Activated CD4-positive, alpha-beta T cell treated with anti-CD3 and anti-CD28 coated beads, Interleukin-2, amount 50 U/mL, for 1 hour (primary cell): Measurements from ENCODE around the gene ACIN1.
"Not testable (repeated sequence)": the region's sequence is repeated elsewhere in the genome, so short reads cannot be mapped to it uniquely, and the experiment has no call there.

ENCODE experiments used
- DNase-seq: peaks from one replicate; pipeline ENCODE4 v3.0.0-alpha.2; 2020

Gene ACIN1

DNA sequence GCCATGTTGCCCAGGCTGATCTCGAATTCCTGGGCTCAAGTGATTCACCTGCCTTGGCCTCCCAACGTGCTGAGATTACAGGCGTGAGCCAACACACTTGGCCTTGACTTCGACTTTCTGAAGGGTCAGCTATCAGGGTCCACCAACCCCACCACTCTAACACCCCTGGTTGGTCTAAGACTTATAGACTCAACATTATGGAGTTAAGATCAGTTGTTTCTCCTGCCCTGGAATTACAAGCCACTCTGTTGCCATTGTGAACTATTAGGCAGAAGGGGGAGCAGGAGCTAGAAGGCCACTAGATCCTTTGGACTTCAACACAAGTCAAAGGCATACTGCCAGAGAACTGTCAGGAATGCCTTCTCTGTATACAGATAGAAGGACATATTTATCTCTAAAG, 54.8 kb downstream of the ACIN1 start:
- no peak for DNase-seq

DNA sequence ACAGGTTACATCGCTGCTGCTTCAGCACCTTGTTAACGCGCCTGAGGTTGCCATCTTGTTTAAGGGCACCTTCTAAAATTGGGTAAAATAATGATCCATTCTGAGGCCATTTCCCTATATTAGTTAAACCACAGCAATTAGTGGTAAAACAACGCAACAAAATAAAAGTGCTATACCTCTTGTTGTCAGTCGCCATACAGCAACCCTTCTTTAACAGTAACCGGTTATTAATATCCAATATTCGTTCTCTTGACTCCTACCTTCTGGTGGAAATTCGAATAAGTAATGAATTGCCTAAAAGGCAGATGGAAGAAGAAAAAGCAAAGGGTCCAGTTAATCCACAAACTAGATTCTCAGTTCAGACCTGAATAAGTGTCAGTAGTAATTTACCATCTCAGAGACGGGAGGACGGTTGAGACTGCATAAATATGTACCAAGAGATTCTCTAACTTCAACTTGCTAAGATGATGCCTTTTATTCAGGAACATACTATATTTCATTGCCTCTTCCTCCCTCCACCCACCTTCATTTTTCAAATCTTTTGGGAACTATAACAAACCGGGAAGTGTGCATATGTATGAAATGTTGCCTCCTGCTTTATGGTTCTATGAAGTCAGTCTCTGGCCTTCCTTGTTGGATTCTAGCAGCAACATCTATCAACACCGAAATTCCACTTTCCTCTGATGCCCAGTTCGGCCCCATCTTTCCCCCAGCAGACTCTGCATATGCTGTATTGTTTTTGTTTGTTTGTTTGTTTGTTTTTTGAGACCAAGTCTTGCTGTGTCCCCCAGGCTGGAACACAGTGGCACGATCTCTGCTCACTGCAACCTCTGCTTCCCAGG, 59.4 kb downstream of the ACIN1 start:
- DNase-seq: no peak

DNA sequence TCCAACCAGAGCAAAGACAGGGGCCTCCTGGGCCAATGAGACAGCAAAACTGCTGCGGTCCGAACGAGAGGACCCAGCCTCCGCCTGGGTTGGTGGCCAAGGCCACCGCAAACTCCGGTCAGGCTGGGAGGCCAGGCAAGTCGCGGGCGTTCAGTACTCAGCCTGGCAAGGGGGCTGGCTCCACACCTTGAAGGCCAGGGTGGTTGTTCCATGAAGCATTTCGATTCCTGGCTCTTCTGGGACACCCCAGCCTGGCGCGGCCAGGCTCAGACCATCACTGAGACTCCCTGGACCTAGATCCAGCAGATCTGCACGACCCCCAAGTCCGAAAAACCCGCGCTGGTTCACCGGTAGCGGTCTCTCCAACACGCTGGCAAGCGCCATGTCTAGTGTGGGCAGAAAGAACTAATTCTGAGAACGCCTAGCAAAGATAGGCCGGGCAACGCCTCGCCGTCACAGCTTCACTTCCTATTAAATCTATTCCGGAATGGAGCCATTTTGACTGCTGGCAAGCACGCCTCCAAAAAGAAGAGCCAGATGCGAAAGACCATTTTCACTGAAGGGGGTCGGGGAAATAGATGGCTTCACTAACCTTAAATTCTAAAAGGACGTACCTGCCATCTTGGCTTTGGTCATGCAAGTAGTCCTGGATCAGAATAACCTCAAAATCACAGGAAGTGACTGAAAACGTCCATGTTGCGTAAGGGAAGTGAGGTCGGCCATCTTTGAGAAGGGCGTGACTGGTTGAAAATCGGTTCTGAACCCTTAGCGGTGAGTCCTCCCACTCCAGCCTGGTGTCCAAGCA, 60.2 kb downstream of the ACIN1 start, which contains the start of gene PSMB5:
TSS of gene PSMB5 (minus strand) at position 403 of the 805 bp plus-strand sequence. CDS start at position 384, 19 bp downstream.
- DNase-seq: peak; percentile 84

DNA sequence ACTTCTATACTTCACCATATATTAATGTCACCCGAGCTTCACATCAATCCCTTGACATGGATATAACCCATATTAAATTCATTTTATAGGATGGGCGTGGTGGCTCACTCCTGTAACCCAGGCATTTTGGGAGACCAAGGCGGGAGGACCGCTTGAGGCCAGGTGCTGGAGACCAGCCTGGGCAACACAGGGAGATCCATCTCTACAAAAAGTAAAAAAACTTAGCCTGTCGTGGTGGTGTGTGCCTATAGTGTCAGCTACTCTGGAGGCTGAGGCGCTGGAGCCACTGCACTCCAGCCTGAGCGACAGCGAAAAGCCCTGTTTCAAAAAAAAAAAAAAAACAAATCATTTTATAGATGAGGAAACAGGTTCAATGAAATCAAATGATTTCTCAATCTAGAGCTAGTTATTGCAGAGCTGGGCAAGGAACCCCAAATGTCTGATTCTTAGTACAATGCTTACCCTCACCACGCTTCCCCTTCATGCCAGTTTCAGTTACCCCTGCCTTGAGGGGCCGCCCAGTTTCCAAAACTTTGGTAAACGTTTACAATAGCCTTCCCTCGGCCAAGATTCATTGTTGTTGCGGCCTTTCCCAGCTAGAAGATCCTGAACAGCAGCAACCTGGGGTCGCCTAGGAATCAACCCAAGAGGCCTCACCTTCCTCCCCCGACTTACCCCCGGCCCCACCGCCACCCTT, 61.0 kb downstream of the ACIN1 start:
- no peak for DNase-seq

DNA sequence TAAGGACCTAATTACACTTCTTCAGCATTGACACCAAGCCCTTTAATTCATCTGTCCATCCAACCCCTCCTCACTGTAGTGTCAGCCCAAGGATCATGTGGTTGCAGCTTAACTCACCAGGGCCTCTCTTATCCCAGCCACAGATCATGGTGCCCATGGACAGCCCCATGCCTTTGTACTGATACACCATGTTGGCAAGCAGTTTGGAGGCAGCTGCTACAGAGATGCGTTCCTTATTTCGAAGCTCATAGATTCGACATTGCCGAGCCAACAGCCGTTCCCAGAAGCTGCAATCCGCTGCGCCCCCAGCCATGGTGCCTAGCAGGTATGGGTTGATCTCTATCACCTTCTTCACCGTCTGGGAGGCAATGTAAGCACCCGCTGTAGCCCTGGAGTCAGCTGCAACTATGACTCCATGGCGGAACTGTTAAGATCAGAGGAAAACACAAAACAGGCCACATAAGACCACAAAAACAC, 61.6 kb downstream of the ACIN1 start:
- no peak for DNase-seq

DNA sequence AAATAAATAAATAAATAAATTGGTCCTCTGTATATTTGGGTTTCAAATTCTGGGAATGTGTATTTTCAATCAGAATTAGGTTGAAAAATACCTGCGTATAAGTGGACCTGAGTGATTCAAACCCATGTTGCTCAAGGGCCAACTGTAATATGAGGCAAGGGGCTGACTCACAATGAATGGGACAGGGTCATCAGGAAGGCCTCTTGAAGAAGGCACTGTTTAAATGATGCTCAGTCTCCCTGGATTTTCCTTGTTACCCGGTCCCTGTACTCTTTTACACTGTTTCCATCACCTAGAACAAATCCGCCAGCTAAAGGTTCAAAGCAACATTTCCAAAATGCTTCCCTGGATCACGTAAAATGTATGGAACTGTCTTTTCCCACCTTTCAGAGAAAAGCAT, 64.0 kb downstream of the ACIN1 start:
- no peak for DNase-seq

DNA sequence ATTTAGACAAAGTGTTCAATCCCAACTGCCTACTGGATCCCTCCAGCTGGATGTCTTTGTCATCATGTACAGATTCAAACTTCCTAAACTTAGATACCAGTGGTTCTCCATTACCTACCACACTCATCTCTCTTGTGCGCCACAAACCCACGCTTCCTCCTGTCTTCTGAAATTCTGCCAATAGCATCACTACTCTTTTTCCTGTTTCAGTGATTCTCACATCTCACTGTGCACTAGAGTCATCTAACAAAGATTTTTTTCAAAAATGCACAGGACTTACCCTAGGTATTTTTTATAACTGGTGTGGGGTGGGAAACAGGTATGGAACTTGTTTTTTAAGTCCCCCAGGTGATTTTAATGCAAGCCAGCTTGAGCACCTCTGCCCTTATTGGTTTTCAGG, 66.1 kb downstream of the ACIN1 start:
- peak; percentile 12 for DNase-seq

DNA sequence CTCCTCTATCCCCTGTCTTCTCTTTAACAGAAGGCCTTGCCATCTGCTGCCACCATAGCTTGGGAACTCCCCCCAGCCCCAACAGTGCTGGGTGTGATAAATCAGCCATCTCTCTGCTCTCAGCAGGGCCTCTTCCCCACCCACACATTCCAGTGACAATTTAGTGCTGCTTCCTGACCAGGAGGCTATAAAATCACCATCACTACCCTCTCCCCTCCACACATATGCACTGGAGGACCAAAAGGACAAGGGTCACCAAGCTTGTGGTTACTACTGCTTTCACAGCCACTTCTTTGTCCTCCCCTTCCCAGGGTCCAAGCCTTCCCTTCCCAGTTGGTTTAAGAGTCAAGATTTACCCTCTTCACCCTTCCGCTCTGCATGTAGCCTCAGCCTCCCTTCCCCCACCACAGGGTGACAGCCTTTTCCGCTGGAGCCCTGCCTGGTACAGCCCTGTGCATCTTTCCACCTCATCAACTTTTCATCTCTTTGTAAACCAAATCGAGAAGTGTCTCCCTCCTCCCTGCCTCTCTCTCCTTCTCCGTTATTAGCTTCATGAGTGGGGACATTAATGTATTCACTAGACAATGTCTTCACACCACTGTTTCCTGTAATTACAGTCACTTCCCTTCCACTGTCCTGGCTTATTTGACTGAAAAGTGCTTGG, 69.7 kb downstream of the ACIN1 start:
- peak; percentile 6 for DNase-seq

DNA sequence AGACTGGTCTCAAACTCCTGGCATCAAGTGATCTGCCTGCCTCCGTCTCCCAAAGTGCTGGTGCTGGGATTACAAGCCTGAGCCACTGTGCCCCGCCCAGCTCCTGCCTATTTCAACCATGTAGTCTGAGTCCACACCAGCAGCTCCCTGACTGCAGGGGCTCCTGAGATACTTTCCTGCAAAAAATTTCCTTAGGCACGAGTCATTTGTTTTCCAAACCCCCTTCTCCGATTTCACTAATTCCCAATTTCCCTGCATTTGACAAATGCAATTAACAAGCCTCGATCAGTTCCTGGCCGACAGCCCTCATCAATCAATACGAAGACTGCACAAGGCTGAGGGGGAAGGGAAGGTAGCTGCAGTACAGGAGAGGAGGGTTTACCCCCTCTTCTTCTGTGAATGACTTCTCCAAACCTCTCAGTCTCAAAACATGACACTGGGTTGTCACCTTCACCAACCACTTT, 70.3 kb downstream of the ACIN1 start:
- DNase-seq: no peak

DNA sequence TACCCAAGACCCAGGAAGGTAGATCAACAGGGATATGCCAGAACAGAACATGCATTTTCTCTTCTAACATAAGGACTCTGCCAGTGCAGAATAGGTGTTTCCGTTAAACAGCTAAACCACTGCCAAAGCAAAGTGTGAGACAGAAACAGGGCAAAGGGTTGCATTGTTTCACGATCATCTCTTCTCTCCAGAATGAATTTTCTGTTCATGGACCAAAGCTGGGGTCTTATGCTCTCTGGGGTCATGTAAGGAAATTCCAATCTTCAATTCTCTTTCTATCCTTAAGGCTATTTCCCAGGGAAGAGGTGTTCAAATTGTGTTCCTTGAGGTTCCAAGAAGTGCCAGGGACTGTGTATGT, 71.2 kb downstream of the ACIN1 start:
- DNase-seq: no peak

DNA sequence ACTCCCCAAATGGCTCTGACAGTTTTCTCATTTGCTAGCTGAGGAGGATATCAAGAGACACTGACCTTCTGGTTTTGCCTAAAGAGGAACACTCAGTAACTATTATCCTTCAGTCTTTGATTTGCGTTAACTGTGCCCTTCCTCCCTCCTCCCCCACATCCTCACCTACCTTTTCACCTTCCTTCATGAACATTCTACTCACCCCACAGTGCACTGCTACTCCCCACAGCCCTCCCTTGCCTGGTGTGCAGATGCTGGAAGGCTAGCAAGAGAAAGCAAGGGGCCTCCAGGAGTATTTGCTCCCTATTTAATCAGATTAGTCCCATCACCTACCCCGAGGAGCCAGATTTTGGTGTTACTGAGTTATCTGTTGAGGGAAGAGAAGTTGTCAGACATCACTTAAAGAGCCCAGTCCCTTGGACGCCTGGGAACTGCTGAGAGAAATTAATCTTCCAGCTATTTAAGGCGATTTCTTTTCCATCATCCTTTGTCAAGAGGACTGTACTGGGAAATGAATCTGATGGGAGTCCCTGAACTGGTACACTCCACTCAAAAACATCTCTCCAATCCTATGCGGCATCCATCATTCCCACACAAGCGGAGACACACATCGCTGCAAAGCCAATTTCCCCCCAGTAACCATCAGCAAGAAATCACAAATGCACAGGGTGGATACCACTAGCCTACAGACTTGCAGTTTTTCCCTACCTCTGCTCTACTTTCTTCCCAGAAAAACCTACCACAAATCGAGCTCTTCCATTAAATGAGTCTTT, 71.7 kb downstream of the ACIN1 start:
- no peak for DNase-seq

DNA sequence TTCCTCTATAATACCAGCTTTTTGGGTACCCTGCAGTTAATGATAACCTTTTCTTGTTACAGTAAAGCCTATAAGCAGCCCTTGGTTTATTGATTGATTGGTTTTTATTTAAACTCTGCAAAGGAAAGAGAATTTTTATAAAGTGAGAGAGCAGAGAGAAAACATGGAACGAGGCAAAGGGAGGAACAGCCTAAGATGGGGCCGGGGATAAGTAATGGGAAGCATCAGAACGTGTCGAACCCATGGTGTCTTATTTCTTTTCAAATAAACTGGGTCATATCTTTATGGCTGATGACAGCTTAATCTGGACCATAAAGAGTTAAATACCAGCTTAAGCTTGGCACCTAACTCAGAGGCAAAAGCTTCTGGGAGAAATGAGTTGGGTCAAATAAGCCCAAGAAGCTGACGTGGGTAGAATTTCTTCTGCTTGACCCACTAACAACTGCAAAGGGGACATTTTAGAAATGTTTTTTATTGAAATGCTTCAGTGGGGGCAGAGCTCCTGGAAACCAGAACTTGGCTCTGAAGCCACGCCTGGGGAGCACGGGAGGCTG, 73.0 kb downstream of the ACIN1 start:
- no peak for DNase-seq

DNA sequence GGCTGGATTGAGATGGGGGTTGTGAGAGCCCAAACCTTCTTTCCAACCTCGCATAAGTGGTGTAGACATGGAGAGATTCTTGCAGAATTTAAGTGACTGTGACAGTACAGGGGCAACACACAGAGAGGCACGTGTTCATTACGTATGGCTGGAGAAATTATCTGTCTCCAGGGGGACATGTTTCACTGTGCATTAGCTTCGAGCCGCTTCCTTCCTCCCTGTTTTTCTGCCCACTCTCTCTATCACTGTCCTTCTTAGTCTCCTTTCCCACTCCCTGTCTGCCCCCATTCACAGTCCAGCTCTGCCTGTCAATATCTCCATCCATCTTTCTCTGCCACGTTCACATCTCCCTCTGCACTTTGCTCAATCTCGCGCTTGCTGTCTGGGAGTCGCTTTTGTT, 73.5 kb downstream of the ACIN1 start:
- DNase-seq: no peak

DNA sequence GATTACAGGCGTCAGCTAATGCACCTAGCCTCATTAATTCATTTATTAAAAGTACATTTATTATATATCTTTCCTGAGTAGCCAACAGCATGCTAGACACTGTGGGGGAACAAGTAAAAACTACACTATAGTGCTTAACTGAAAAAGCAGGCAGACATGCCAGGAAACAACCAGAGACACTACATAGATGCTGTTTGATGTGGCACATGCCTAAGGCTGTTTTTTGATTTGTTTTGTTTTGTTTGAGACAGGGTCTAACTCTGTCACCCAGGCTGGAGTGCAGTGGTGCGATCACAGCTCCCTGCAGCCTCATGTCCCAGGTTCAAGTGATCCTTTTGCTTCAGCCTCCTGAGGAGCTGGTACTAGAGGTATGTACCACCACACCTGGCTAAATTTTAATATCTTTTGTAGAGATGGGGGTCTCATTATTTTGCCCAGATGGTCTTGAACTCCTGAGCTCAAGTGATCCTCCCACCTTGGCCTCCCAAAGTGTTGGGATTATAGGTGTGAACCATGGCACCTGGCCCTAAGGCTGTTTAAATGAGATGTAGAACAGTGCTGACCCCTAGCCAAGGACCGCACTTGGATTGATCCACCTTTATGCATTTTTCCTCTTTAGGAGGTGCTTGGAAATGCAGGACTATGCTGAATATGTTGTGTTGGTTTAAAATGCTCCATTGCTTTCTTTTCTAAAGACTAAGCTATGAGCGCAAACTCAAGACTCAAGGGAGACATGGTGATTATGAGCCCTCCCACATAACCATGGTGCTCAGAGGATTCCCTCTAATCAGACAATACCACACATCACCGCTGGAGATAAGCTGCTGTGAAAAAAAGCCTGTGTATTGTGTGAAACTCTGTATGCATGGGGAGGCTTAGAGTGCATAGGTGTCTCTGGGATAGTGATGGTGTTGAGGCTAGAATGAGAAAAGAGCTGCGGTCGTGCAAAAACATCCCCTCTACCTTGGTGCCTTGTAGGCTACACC, 74.5 kb downstream of the ACIN1 start:
- DNase-seq: no peak

DNA sequence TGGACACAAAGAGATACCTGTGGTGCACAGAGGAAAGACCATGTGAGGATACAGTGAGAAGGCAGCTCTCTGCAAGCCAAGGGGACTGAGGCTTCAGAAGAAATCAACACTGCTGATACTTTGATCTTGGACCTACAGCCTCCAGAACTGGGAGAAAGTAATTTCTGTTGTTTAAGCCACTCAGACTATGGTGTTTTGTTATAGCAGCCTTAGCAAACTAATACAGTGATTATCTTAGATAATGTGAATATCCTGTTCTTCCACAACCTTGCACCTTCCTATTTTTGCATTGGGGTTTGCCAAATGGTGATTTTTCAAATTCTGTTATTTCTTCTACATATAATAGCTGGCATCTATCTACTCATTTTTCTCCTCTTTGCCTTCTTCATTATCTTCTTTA, 76.8 kb downstream of the ACIN1 start:
- DNase-seq: no peak

DNA sequence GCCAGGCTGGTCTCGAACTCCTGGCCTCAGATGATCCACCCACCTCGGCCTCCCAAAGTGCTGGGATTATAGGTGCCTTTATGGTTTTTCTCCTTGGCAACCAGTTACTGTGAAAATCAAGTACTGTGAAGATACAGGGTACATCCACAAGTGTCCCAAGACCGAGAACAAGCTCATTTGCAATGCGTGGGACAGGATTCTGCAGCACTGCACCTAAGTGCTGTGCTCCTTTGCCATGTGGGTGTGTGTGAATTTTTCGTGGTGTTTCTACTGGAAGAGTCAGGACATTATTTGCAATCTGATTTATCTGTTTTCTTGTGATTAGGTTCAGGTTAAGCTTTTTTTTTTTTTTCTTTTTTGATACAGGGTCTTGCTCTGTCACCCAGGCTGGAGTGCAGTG, 77.8 kb downstream of the ACIN1 start:
- no peak for DNase-seq

DNA sequence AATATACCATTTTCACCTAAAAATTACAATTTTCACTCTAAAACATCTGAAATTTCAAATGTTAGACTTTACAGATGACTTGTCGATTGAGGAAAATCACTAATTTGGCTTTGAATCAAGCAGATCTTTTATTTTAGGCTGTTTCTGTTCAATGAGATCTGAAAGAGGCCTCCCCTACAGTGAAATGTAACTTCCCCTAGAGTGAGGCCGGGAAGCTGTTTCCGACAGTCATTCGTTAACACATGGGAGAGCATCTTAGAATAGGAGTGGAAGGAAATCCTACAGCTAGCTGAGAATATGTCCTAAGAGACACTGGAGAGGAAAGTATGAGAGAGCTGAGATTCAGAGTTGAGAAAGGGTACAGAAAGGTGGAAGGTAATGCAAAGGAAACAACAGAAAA, 79.3 kb downstream of the ACIN1 start:
- no peak for DNase-seq

DNA sequence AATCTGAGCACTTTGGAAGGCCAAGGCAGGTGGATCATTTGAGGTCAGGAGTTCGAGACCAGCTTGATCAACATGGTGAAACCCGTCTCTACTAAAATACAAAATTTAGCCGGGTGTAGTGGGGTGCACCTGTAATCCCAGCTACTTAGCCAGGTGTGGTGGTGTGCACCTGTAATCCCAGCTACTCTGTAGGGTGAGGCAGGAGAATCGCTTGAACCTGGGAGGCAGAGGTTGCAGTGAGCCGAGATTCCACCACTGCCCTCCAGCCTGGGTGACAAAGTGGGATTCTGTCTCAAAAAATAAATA, 81.2 kb downstream of the ACIN1 start:
- not testable (repeated sequence) for DNase-seq

DNA sequence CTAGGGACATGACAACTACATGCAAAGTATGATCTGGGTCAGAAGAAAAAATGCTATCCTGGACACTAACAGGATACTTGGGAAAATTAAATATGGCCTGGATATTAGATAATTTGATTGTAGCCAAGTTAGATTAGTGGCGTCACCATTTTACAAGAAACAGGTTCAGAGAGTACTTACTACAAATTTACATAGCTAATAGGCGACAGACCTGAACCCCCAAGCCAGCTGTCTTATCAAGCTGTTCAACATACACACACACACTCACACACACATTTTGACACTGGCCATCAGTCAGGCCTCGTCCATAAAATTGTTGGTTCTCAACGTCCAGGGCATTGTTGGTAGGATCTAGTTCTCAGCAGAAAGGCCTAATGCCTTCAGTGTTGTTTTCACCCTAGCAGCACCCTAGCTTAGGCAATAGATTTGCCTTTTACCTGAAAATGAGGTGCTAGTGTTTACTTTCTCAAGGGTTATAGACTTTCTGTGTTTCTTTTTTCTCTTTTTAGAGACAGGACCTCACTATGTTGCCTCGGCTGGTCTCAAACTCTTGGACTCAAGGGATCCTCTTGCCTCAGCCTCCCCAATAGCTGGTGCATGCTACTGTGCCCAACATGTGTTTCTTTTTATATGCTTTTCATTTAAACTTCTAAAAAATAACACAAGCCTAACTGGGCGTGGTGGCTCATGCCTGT, 81.7 kb downstream of the ACIN1 start:
- DNase-seq: no peak
